SK-N-SH treated with all-trans-retinoic acid at 6 μM for 48 hours (cell line): ENCODE results near the gene SEMA5B.

Experiments used
- ESRRG ChIP-seq: fragments of 250-450 bp; sonication (Bioruptor Pico); IDR thresholded peaks from 2 replicates; pipeline ENCODE4 v1.6.1; 2021; ENCODE audit warnings: mild to moderate bottlenecking
- GLIS3 ChIP-seq: fragments of 250-450 bp; sonication (Bioruptor Pico); IDR thresholded peaks from 2 replicates; pipeline ENCODE4 v1.5.0; 2020; ENCODE audit warnings: mild to moderate bottlenecking, moderate library complexity
- OSR1 ChIP-seq: fragments of 250-450 bp; sonication (Bioruptor Pico); IDR thresholded peaks from 2 replicates; pipeline ENCODE4 v1.8.0; 2022; ENCODE audit warnings: moderate library complexity, mild to moderate bottlenecking, inconsistent platforms
- PATZ1 ChIP-seq: fragments of 250-450 bp; sonication (Bioruptor Pico); IDR thresholded peaks from 2 replicates; pipeline ENCODE4 v1.8.0; 2020; ENCODE audit warnings: mild to moderate bottlenecking, moderate library complexity, borderline replicate concordance
- RARB ChIP-seq: fragments of 250-450 bp; sonication (Bioruptor Pico); IDR thresholded peaks from 2 replicates; pipeline ENCODE4 v1.8.0; 2021; ENCODE audit warnings: mild to moderate bottlenecking, moderate library complexity
- TCF4 ChIP-seq: fragments of 250-450 bp; sonication (Bioruptor Pico); IDR thresholded peaks from 2 replicates; pipeline ENCODE4 v1.8.0; 2021; ENCODE audit warnings: mild to moderate bottlenecking, moderate library complexity, borderline replicate concordance
- TF ChIP-seq, protein P1 (sequence below): fragments of 250-450 bp; sonication (Bioruptor Pico); IDR thresholded peaks from 2 replicates; pipeline ENCODE4 v1.8.0; 2021; ENCODE audit warnings: low read depth, mild to moderate bottlenecking, moderate library complexity, borderline replicate concordance
- TF ChIP-seq, protein P2 (sequence below): fragments of 250-450 bp; sonication (Bioruptor Pico); IDR thresholded peaks from 2 replicates; pipeline ENCODE4 v1.5.1; 2020; ENCODE audit warnings: low read depth, mild to moderate bottlenecking, moderate library complexity

- TF ChIP-seq ESRRG (CRISPR knock-in tag) (no peak), OSR1 (CRISPR knock-in tag) (no peak), RARB (no peak), TCF4 (CRISPR knock-in tag) (peak; percentile 51; the same call in 1 of the 2 replicates), GLIS3 (CRISPR knock-in tag) (no peak), PATZ1 (CRISPR knock-in tag) (no peak)
- TF ChIP-seq, protein P1, sequence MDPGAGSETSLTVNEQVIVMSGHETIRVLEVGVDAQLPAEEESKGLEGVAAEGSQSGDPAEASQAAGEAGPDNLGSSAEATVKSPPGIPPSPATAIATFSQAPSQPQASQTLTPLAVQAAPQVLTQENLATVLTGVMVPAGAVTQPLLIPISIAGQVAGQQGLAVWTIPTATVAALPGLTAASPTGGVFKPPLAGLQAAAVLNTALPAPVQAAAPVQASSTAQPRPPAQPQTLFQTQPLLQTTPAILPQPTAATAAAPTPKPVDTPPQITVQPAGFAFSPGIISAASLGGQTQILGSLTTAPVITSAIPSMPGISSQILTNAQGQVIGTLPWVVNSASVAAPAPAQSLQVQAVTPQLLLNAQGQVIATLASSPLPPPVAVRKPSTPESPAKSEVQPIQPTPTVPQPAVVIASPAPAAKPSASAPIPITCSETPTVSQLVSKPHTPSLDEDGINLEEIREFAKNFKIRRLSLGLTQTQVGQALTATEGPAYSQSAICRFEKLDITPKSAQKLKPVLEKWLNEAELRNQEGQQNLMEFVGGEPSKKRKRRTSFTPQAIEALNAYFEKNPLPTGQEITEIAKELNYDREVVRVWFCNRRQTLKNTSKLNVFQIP (CRISPR knock-in tag) = no peak
- TF ChIP-seq, protein P2, sequence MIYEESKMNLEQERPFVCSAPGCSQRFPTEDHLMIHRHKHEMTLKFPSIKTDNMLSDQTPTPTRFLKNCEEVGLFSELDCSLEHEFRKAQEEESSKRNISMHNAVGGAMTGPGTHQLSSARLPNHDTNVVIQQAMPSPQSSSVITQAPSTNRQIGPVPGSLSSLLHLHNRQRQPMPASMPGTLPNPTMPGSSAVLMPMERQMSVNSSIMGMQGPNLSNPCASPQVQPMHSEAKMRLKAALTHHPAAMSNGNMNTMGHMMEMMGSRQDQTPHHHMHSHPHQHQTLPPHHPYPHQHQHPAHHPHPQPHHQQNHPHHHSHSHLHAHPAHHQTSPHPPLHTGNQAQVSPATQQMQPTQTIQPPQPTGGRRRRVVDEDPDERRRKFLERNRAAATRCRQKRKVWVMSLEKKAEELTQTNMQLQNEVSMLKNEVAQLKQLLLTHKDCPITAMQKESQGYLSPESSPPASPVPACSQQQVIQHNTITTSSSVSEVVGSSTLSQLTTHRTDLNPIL (CRISPR knock-in tag) = no peak
Measured at GRCh38 chr3:122873741-122874515, 153.6 kb downstream of the SEMA5B start.
